Tibial nerve (tissue), 4 donors: ENCODE data around the gene INPP4A.

Source experiments
- CTCF ChIP-seq, 5 experiments: fragments of 200-600 bp in 3 of 5; fragments of 450-650 bp in 2 of 5; sonication (generic) in 3 of 5; IDR thresholded peaks; one replicate each; pipeline ENCODE4 v1.5.1; 2016 to 2019; ENCODE audit warnings: antibody characterized with exemption in 5 of 5, mild to moderate bottlenecking in 3 of 5, moderate library complexity in 2 of 5
- EP300 ChIP-seq, 2 donors: sonication (generic); formaldehyde crosslinking; IDR thresholded peaks; one replicate each; pipeline ENCODE4 v1.6.1; 2017; ENCODE audit warnings: antibody characterized with exemption in 2 of 2, mild to moderate bottlenecking in 1 of 2

GRCh38 chr2:98476192-98476868 is 31.7 kb downstream of the INPP4A start:
- TF ChIP-seq EP300 (IDR thresholded peaks at IDR 0.05) (no peak), CTCF (IDR thresholded peaks at IDR 0.05) (no peak)
